Measurements from ENCODE around the gene ANKRD13D. TPM values are rescaled to one million over a fixed set of nuclear protein-coding genes. Genes with fewer than 3 reads are reported as not detected.

The ANKRD13D gene
- total and polyA plus RNA-seq, 2 of the 8 experiments (the other 6 are each of a cell fraction or from before 2014, with no cell fraction given) = 24.9 to 26.5 TPM

- no peak overlapping the region for H3K4me3 ChIP-seq (ENCODE audit: extremely low read depth in 1 of 4, insufficient read depth in 2 of 4, low read depth in 3 of 4, low read length in 4 of 4)
- FAIRE-seq (no peak), DNase-seq (ENCODE audit: low read depth in 1 of 2, low spot score in 2 of 2) (no peak)
- H2BK15ac ChIP-seq (ENCODE audit: low read length) = no peak overlapping the region
- H3K23me2 ChIP-seq (ENCODE audit: low read depth, low read length) = no peaks in the 10 kb centered on the region
- POLR2A ChIA-PET (ENCODE audit: partially characterized antibody) = interaction anchor here (0.5 to 1.4 kb wide), 3 partner anchors 10 to 407 kb away, joined by 3 to 4 read pairs (median 3); no protein-coding TSS in a partner anchor
- no peak overlapping the region for H4K91ac ChIP-seq (replicated peaks; ENCODE audit: insufficient read length, low read length)
- H2BK120ac ChIP-seq (replicated peaks; ENCODE audit: low read depth, low read length) = no peak overlapping the region
- H3K56ac ChIP-seq (replicated peaks; ENCODE audit: insufficient read length, low read depth, low read length) = no peak overlapping the region
- no peak overlapping the region for H3K27ac ChIP-seq (ENCODE audit: low read depth, low read length)
- H3K4me2 ChIP-seq (ENCODE audit: insufficient read depth in 1 of 2, low read depth in 2 of 2, low read length in 2 of 2) = no peak overlapping the region
- H3K9ac ChIP-seq (replicated peaks in 1 of 4; ENCODE audit: extremely low read depth in 1 of 4, low read depth in 3 of 4, low read length in 3 of 4) = no peak overlapping the region
- H3K14ac ChIP-seq (ENCODE audit: insufficient read length) = no peak overlapping the region
- H2BK5ac ChIP-seq (ENCODE audit: low read depth, low read length) = peak overlapping the region; percentile 35; the same call in 1 of the 2 replicates
- H3K79me1 ChIP-seq (ENCODE audit: low read depth, low read length) = no peaks in the 10 kb centered on the region
- H3K36me3 ChIP-seq (ENCODE audit: control insufficient read depth in 2 of 4, insufficient read depth in 4 of 4, low read length in 3 of 4) = peaks cover 0 to 4% (median 0%) of the 10 kb centered on the region in 4 experiments; a peak in 2 of 8 replicates
- H4K20me1 ChIP-seq (replicated peaks in 1 of 2; ENCODE audit: control insufficient read depth in 1 of 2, insufficient read depth in 2 of 2, low read length in 2 of 2) = peaks cover 0 to 2% of the 10 kb centered on the region in 2 experiments
- H2AFZ ChIP-seq (ENCODE audit: low read length) = no peak overlapping the region
- no peak overlapping the region for H4K5ac ChIP-seq (ENCODE audit: insufficient read length, low read depth, low read length)
- H3K79me2 ChIP-seq (ENCODE audit: control insufficient read depth in 1 of 2, insufficient read depth in 2 of 2, low read length in 2 of 2) = no peaks in the 10 kb centered on the region
- no peak overlapping the region for H4K8ac ChIP-seq (ENCODE audit: extremely low read depth, insufficient read depth, low read length)
- H3K27me3 ChIP-seq (replicated peaks in 1 of 4; ENCODE audit: control insufficient read depth in 3 of 4, extremely low read depth in 1 of 4, insufficient read depth in 3 of 4, low read length in 3 of 4) = no peaks in the 10 kb centered on the region; a peak in 1 of 7 replicates
- TF ChIP-seq PHF8 (conservative IDR thresholded peaks at IDR 0.05; ENCODE audit: low read depth, low read length) (no peak), SUZ12 (IDR thresholded peaks at IDR 0.05; ENCODE audit: low read length) (no peak), TEAD4 (IDR thresholded peaks at IDR 0.05; ENCODE audit: low read depth, low read length) (no peak), CTCF (IDR thresholded peaks at IDR 0.05; ENCODE audit: control extremely low read depth in 1 of 3, insufficient read depth in 1 of 3, low read depth in 1 of 3, low read length in 3 of 3) (no peak), TAF7 (optimal IDR thresholded peaks at IDR 0.05; ENCODE audit: borderline replicate concordance, low read depth, low read length) (no peak), JUND (IDR thresholded peaks at IDR 0.05; ENCODE audit: low read length) (no peak), GABPA (IDR thresholded peaks at IDR 0.05; ENCODE audit: borderline replicate concordance, insufficient read depth, low read length) (no peak), CTBP2 (IDR thresholded peaks at IDR 0.05; ENCODE audit: borderline replicate concordance, insufficient read depth, insufficient read length, low read length) (no peak), SIN3A (conservative IDR thresholded peaks at IDR 0.05 in 1 of 2, IDR thresholded peaks at IDR 0.05 in 1 of 2; ENCODE audit: low read depth in 1 of 2, low read length in 2 of 2) (no peak)
- CTCF ChIA-PET (ENCODE audit: partially characterized antibody) = interaction anchor here (0.7 to 2.1 kb wide), 16 partner anchors 10 to 1149 kb away, joined by 3 to 8 read pairs (median 4); partner anchors contain the start of gene ANKRD13D
- H3K18ac ChIP-seq (ENCODE audit: extremely low read depth, low read length) = no peak overlapping the region
- WGBS, 2 experiments (ENCODE audit: extremely low coverage in 1 of 2, insufficient coverage in 1 of 2, insufficient read length in 1 of 2, insufficient replicate concordance in 2 of 2, low coverage in 1 of 2, low lambda C conversion rate in 2 of 2, missing lambda C conversion rate in 1 of 2) = 88% methylated on average over 17 of the region's 18 CpGs; no CpG with 5 or more reads in 1 of the 2 experiments
- no peak overlapping the region for H2BK20ac ChIP-seq (ENCODE audit: low read length)
- no peak overlapping the region for H2BK12ac ChIP-seq (ENCODE audit: low read depth, low read length)
- no peak overlapping the region for H3K4ac ChIP-seq (replicated peaks; ENCODE audit: insufficient read length, low read depth, low read length)
- H3K23ac ChIP-seq (ENCODE audit: insufficient read length) = no peak overlapping the region
- H2AK5ac ChIP-seq (ENCODE audit: low read depth, low read length) = no peak overlapping the region
- H3K9me3 ChIP-seq (ENCODE audit: insufficient read depth in 2 of 2, low read depth in 1 of 2, low read length in 1 of 2) = no peaks in the 10 kb centered on the region
- no peaks in the 10 kb centered on the region; a peak in 1 of 7 replicates for H3K4me1 ChIP-seq (replicated peaks in 1 of 4; ENCODE audit: control insufficient read depth in 3 of 4, insufficient read depth in 4 of 4, low read length in 3 of 4)
Measured at GRCh38 chr11:67311051-67311555, 22.0 kb downstream of the ANKRD13D start.
